ENCODE measurements around the gene SRRM3. TPM values are rescaled to one million over a fixed set of nuclear protein-coding genes. Genes with fewer than 3 reads are reported as not detected.
"Not testable (repeated sequence)": the region's sequence is repeated elsewhere in the genome, so short reads cannot be mapped to it uniquely, and the experiment has no call there.

SRRM3 gene
- total RNA-seq, 2 experiments from 2014 or later = not detected

GRCh38 chr7:76281006-76281705, 79.5 kb downstream of the SRRM3 start:
- Mint-ChIP-seq H3K4me1 (peaks cover 7% of the 10 kb centered on the region), H3K36me3 (no peaks in the 10 kb centered on the region), H3K4me3 (peak overlapping the region; percentile 52), H3K9me3 (no peaks in the 10 kb centered on the region), H3K27ac (no peak overlapping the region), H3K27me3 (peaks cover 69% of the 10 kb centered on the region)
- DNase-seq = no peak

GRCh38 chr7:76281706-76282343, 80.1 kb downstream of the SRRM3 start:
- peaks cover 68% of the 10 kb centered on the region for H3K27me3 Mint-ChIP-seq
- no peaks in the 10 kb centered on the region for H3K9me3 Mint-ChIP-seq
- no peaks in the 10 kb centered on the region for H3K36me3 Mint-ChIP-seq
- no peak overlapping the region for H3K27ac Mint-ChIP-seq
- H3K4me1 Mint-ChIP-seq = peaks cover 7% of the 10 kb centered on the region
- no peak for DNase-seq
- peak overlapping the region; percentile 68 for H3K4me3 Mint-ChIP-seq

- Mint-ChIP-seq H3K4me3 (peak overlapping the region; percentile 68), H3K27me3 (peaks cover 60% of the 10 kb centered on the region), H3K27ac (no peak overlapping the region), H3K36me3 (no peaks in the 10 kb centered on the region), H3K9me3 (no peaks in the 10 kb centered on the region), H3K4me1 (peaks cover 7% of the 10 kb centered on the region)
- no peak for DNase-seq
Observed at GRCh38 chr7:76282344-76283253, 80.9 kb downstream of the SRRM3 start.

- no peak overlapping the region for H3K27ac Mint-ChIP-seq
- H3K36me3 Mint-ChIP-seq = no peaks in the 10 kb centered on the region
- DNase-seq = no peak
- H3K9me3 Mint-ChIP-seq = no peaks in the 10 kb centered on the region
- peaks cover 56% of the 10 kb centered on the region for H3K27me3 Mint-ChIP-seq
- H3K4me3 Mint-ChIP-seq = peak overlapping the region; percentile 42
- peaks cover 7% of the 10 kb centered on the region for H3K4me1 Mint-ChIP-seq
Observed at GRCh38 chr7:76283254-76284159, 81.8 kb downstream of the SRRM3 start.

GRCh38 chr7:76285604-76286374, 84.1 kb downstream of the SRRM3 start:
- Mint-ChIP-seq H3K9me3 (no peaks in the 10 kb centered on the region), H3K27me3 (peaks cover 38% of the 10 kb centered on the region), H3K4me3 (no peak overlapping the region), H3K27ac (no peak overlapping the region), H3K4me1 (peaks cover 7% of the 10 kb centered on the region), H3K36me3 (no peaks in the 10 kb centered on the region)
- DNase-seq = no peak

- Mint-ChIP-seq H3K4me3 (no peak overlapping the region), H3K27me3 (peaks cover 30% of the 10 kb centered on the region), H3K36me3 (no peaks in the 10 kb centered on the region), H3K4me1 (peaks cover 9% of the 10 kb centered on the region), H3K9me3 (no peaks in the 10 kb centered on the region), H3K27ac (no peak overlapping the region)
- DNase-seq = no peak
Observed at GRCh38 chr7:76286842-76287403, 85.2 kb downstream of the SRRM3 start.

- DNase-seq, H3K36me3 Mint-ChIP-seq, H3K9me3 Mint-ChIP-seq, H3K27me3 Mint-ChIP-seq: not testable (repeated sequence)
- Mint-ChIP-seq H3K4me1 (peaks cover 11% of the 10 kb centered on the region), H3K27ac (peak overlapping the region; percentile 74), H3K4me3 (peak overlapping the region; percentile 22)
Observed at GRCh38 chr7:76290847-76291350, 89.2 kb downstream of the SRRM3 start.

- H3K27me3 Mint-ChIP-seq = no peaks in the 10 kb centered on the region
- peaks cover 11% of the 10 kb centered on the region for H3K4me1 Mint-ChIP-seq
- DNase-seq = peak; percentile 90
- no peaks in the 10 kb centered on the region for H3K36me3 Mint-ChIP-seq
- peak overlapping the region; percentile 74 for H3K27ac Mint-ChIP-seq
- no peaks in the 10 kb centered on the region for H3K9me3 Mint-ChIP-seq
- H3K4me3 Mint-ChIP-seq = peak overlapping the region; percentile 22
Observed at GRCh38 chr7:76291351-76292212, 89.9 kb downstream of the SRRM3 start.

GRCh38 chr7:76292213-76292573, 90.5 kb downstream of the SRRM3 start:
- Mint-ChIP-seq H3K36me3 (no peaks in the 10 kb centered on the region), H3K4me1 (peaks cover 11% of the 10 kb centered on the region), H3K9me3 (no peaks in the 10 kb centered on the region), H3K4me3 (peak overlapping the region; percentile 22), H3K27ac (no peak overlapping the region), H3K27me3 (no peaks in the 10 kb centered on the region)
- DNase-seq = no peak

GRCh38 chr7:76292911-76293310, 91.2 kb downstream of the SRRM3 start:
- H3K9me3 Mint-ChIP-seq, H3K27ac Mint-ChIP-seq, H3K4me3 Mint-ChIP-seq, DNase-seq, H3K27me3 Mint-ChIP-seq, H3K36me3 Mint-ChIP-seq: not testable (repeated sequence)
- peaks cover 11% of the 10 kb centered on the region for H3K4me1 Mint-ChIP-seq

- no peak overlapping the region for H3K4me3 Mint-ChIP-seq
- DNase-seq = no peak
- no peaks in the 10 kb centered on the region for H3K27me3 Mint-ChIP-seq
- H3K36me3 Mint-ChIP-seq = no peaks in the 10 kb centered on the region
- peaks cover 11% of the 10 kb centered on the region for H3K4me1 Mint-ChIP-seq
- no peaks in the 10 kb centered on the region for H3K9me3 Mint-ChIP-seq
- H3K27ac Mint-ChIP-seq = no peak overlapping the region
Observed at GRCh38 chr7:76293407-76293901, 91.8 kb downstream of the SRRM3 start.

GRCh38 chr7:76294344-76295024, 92.8 kb downstream of the SRRM3 start:
- no peak overlapping the region for H3K27ac Mint-ChIP-seq
- H3K27me3 Mint-ChIP-seq = no peaks in the 10 kb centered on the region
- no peaks in the 10 kb centered on the region for H3K9me3 Mint-ChIP-seq
- no peak overlapping the region for H3K4me3 Mint-ChIP-seq
- no peaks in the 10 kb centered on the region for H3K36me3 Mint-ChIP-seq
- H3K4me1 Mint-ChIP-seq = peaks cover 11% of the 10 kb centered on the region
- no peak for DNase-seq
